A673 (cell line): ENCODE measurements around the gene CATSPERZ. TPM values are rescaled to one million over a fixed set of nuclear protein-coding genes. Genes with fewer than 3 reads are reported as not detected.
"Not testable (repeated sequence)": the region's sequence is repeated elsewhere in the genome, so short reads cannot be mapped to it uniquely, and the experiment has no call there.

Experiments used
- BruUV-seq: library from RNA; stranded (reverse); fragments of 400-500 nt; replicated peaks from 2 replicates; lab custom pipeline; 2021; lab: Mats Ljungman, UMichigan
- CTCF ChIA-PET: fragments of 300-600 bp; sonication (Branson Sonifier 250); formaldehyde crosslinking; loops from one replicate; lab custom pipeline; 2022; ENCODE audit warnings: antibody characterized with exemption; lab: Charles Lee
- POLR2A ChIA-PET: fragments of 300-600 bp; sonication (Branson Sonifier 250); formaldehyde crosslinking; loops from one replicate; lab custom pipeline; 2022; ENCODE audit warnings: antibody characterized with exemption; ENCODE audit not compliant: low non-redundant PET; lab: Charles Lee
- DNase-seq: peaks from one replicate; pipeline ENCODE4 v3.0.0-alpha.2; 2015; ENCODE audit warnings: low spot score
- H3K27ac ChIP-seq: fragments of 200-600 bp; sonication (generic); 2 replicates; pipeline ENCODE4 v1.5.1; 2016; ENCODE audit warnings: mixed run types, low read depth, mild to moderate bottlenecking, mixed read lengths, antibody characterized with exemption, low read length; ENCODE audit not compliant: poor library complexity, severe bottlenecking
- H3K27me3 ChIP-seq: fragments of 200-600 bp; sonication (generic); replicated peaks from 2 replicates; pipeline ENCODE4 v1.6.1; 2017; ENCODE audit warnings: mixed run types, low read depth, mild to moderate bottlenecking, mixed read lengths, antibody characterized with exemption, low read length; ENCODE audit not compliant: insufficient read depth, poor library complexity
- H3K36me3 ChIP-seq: fragments of 200-600 bp; sonication (generic); 2 replicates; pipeline ENCODE4 v1.6.1; 2016; ENCODE audit warnings: mixed run types, mild to moderate bottlenecking, mixed read lengths, antibody characterized with exemption, low read length; ENCODE audit not compliant: insufficient read depth, poor library complexity, severe bottlenecking
- H3K4me1 ChIP-seq: fragments of 200-600 bp; sonication (generic); 2 replicates; pipeline ENCODE4 v1.6.1; 2017; ENCODE audit warnings: mixed run types, mild to moderate bottlenecking, mixed read lengths, antibody characterized with exemption, low read length; ENCODE audit not compliant: insufficient read depth, poor library complexity, severe bottlenecking
- H3K4me3 ChIP-seq: fragments of 200-600 bp; sonication (generic); 2 replicates; pipeline ENCODE4 v1.5.1; 2016; ENCODE audit warnings: low read depth, mixed run types, mild to moderate bottlenecking, mixed read lengths, low read length; ENCODE audit not compliant: poor library complexity, severe bottlenecking
- H3K9me3 ChIP-seq: fragments of 200-600 bp; sonication (generic); 2 replicates; pipeline ENCODE4 v1.6.1; 2016; ENCODE audit warnings: mixed run types, low read depth, mild to moderate bottlenecking, mixed read lengths, antibody characterized with exemption, low read length; ENCODE audit not compliant: poor library complexity, severe bottlenecking
- CTCF ChIP-seq: fragments of 300-800, 200-600 bp; sonication (generic); conservative IDR thresholded peaks from 2 replicates; pipeline ENCODE4 v1.5.1; 2017; ENCODE audit warnings: low read depth, mild to moderate bottlenecking, antibody characterized with exemption, low read length, moderate library complexity, mixed read lengths
- EZH2 ChIP-seq: fragments of 200-600 bp; sonication (generic); IDR thresholded peaks from 2 replicates; pipeline ENCODE4 v1.6.1; 2017; ENCODE audit warnings: borderline replicate concordance, low read depth, mild to moderate bottlenecking, mixed read lengths, antibody characterized with exemption, low read length; ENCODE audit not compliant: poor library complexity, severe bottlenecking
- intact Hi-C: fragments of 100-400 bp; cut with micrococcal nuclease; formaldehyde crosslinking; loops from one replicate; pipeline ENCODE4 v1.10.0; 2022; ENCODE audit not compliant: unreplicated experiment
- total RNA-seq: library from RNA; stranded (reverse); gene quantifications from 2 replicates; pipeline ENCODE4 v1.2.3, GENCODE V29; 2021

CATSPERZ gene
- total RNA-seq, 1 experiment from 2014 or later = not detected

GRCh38 chr11:64321533-64321932 lies 21.4 kb downstream of the CATSPERZ start:
- intact Hi-C loops = no loop called here
- DNase-seq = no peak
- Histone ChIP-seq H3K9me3 (no peaks in the 10 kb centered on the region), H3K27me3 (no peaks in the 10 kb centered on the region), H3K4me1 (peaks cover 11% of the 10 kb centered on the region), H3K4me3 (no peak overlapping the region), H3K36me3 (peaks cover 8% of the 10 kb centered on the region), H3K27ac (no peak overlapping the region)
- ChIA-PET CTCF (interaction anchor here (0.6 kb wide), 1 partner anchor 16 kb away, joined by 6 read pairs; the partner anchor contains the start of gene ESRRA), POLR2A (no interaction called here)
- TF ChIP-seq CTCF = no peak
- TF ChIP-seq EZH2 = no peak
- BruUV-seq = no TSS peak

GRCh38 chr11:64322925-64323260 lies 22.7 kb downstream of the CATSPERZ start:
- BruUV-seq = no TSS peak
- H3K27me3 ChIP-seq = no peaks in the 10 kb centered on the region
- no peak for TF ChIP-seq CTCF
- TF ChIP-seq EZH2 = no peak
- no peaks in the 10 kb centered on the region for H3K9me3 ChIP-seq
- intact Hi-C loops = no loop called here
- no peak overlapping the region for H3K4me3 ChIP-seq
- POLR2A ChIA-PET = no interaction called here
- H3K27ac ChIP-seq = no peak overlapping the region
- CTCF ChIA-PET = no interaction called here
- peaks cover 8% of the 10 kb centered on the region for H3K4me1 ChIP-seq
- peaks cover 8% of the 10 kb centered on the region for H3K36me3 ChIP-seq
- no peak for DNase-seq

- no peak for TF ChIP-seq CTCF
- TF ChIP-seq EZH2 = no peak
- Histone ChIP-seq H3K4me1 (peaks cover 8% of the 10 kb centered on the region), H3K9me3 (no peaks in the 10 kb centered on the region), H3K4me3 (no peak overlapping the region), H3K36me3 (peaks cover 8% of the 10 kb centered on the region), H3K27me3 (no peaks in the 10 kb centered on the region), H3K27ac (no peak overlapping the region)
- no peak for DNase-seq
- intact Hi-C loops = no loop called here
- ChIA-PET POLR2A (no interaction called here), CTCF (no interaction called here)
- BruUV-seq = no TSS peak
Observed at GRCh38 chr11:64323373-64323772, 23.2 kb downstream of the CATSPERZ start.

- H3K27ac ChIP-seq, intact Hi-C loops, H3K4me1 ChIP-seq, H3K4me3 ChIP-seq, H3K27me3 ChIP-seq, H3K36me3 ChIP-seq, CTCF ChIA-PET, BruUV-seq, H3K9me3 ChIP-seq, DNase-seq: not testable (repeated sequence)
- POLR2A ChIA-PET = interaction anchor here (0.5 kb wide), 1 partner anchor 57 kb away, joined by 3 read pairs; no protein-coding TSS in a partner anchor
Observed at GRCh38 chr11:64323984-64324383, 23.8 kb downstream of the CATSPERZ start.
